HG03135 (cell line): ENCODE measurements around the gene TLR8.
"Not testable (repeated sequence)": the region's sequence is repeated elsewhere in the genome, so short reads cannot be mapped to it uniquely, and the experiment has no call there.

Source experiments
- ATAC-seq: cut with Tn5 transposase; IDR thresholded peaks from one replicate; pipeline ENCODE4 v1.9.1; 2021; ENCODE audit warnings: mild to moderate bottlenecking, moderate library complexity; ENCODE audit not compliant: unreplicated experiment

The TLR8 gene

GRCh38 chrX:12963210-12963850 is 56.9 kb downstream of the TLR8 start:
- ATAC-seq: not testable (repeated sequence)

- ATAC-seq: no peak
These were observed 58.9 kb downstream of the TLR8 start for GRCh38 chrX:12965131-12965940.

DNA sequence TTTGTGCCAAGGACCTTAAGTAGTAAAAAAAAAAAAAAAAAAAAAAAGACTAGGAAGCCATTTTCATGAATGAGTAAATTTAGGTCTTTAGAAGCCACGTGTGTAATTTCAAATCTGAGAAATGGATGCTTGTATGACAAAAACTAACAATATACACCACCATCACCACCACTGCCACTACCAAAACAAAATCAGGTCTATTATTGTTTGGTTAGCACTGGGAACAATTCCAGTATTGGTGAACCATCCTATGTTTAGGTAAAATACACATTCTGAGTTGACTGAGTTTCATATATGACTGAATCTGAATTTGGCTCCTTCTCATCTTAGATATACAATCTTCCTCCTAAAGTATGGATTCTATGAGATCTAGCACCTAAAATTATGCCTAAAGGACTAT is 59.7 kb downstream of the TLR8 start:
- ATAC-seq: no peak

DNA sequence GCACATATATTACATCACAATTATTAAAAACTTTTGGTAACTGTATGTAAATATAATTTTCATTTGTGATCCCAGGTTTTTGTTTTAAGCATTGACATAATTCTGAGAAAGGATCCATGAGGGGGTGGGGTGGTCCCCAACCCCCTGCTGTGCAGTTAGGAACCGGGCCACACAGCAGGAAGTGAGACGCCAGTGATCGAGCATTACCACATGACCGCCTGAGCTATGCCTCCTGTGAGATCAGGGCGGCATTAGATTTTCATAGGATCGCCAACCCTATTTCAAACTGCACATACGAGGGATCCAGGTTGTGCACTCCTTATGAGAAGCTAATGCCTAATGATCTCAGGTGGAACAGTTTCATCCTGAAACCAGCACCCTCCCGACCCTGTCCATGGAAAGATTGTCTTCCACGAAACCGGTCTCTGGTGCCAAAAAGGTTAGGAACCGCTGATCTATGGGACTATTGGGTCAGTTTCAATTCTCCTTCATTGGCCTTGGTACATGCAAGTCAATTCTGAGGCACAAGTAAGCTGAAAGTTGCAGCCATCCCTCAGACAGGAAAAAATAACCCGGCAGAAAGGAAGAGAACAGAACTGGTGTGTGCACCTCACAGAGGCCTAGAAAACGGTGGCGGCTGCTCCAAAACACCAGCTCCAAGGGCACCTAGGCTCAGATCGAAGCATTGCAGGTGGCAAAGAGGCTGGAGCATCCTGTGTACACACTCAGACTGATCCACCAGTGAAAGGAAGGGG is 61.5 kb downstream of the TLR8 start:
- ATAC-seq: no peak

- no peak for ATAC-seq
These were observed 64.3 kb downstream of the TLR8 start for GRCh38 chrX:12970691-12971202.

- ATAC-seq: no peak
These were observed 65.0 kb downstream of the TLR8 start for GRCh38 chrX:12971282-12972003.

- no peak for ATAC-seq
These were observed 65.8 kb downstream of the TLR8 start for GRCh38 chrX:12972243-12972642.
